KG1 (cell line): ENCODE results near the gene SLC25A26.

Experiments
- DNase-seq: peaks from one replicate; lab custom pipeline; 2025; lab: John Stamatoyannopoulos, UW

SLC25A26 gene

DNA sequence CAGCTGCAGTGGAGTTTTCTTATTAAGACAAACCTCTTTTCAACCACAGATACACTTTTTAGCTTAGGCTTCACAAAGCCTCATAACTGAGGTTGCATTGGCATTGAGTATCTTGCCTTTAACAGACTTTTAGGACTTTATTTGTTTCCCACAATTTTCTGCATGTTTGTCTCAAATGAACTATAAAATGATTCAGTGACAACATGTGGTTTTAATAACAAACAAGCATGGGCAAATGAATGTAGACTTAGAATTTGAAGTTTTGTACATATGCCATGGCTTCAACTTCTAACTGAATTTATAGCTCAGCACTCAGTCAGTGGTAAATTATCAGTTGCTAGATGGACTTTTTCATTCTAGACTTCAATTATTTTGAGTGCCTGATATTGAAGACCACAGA, 101.6 kb downstream of the SLC25A26 start:
- DNase-seq = no peak

DNA sequence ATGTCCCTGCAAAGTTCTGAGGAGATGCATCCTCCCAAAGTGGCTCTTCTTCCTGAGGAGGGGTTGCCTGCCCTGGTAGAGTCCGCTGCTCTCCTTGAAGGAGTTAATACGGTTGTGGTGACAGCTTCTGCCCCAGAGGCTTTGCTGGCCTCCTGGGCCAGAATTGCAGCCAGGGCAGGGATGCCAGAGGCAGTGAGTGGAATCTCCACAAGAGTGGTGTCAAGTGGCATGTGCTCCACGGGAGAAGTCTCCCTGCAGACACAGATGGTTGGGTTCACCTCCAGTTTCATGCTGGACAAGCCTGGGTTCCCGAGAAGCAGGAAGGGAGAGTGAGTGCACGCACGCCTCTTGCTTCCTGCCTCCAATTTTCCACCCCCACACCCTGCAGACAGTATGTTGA, 105.5 kb downstream of the SLC25A26 start:
- no peak for DNase-seq

DNA sequence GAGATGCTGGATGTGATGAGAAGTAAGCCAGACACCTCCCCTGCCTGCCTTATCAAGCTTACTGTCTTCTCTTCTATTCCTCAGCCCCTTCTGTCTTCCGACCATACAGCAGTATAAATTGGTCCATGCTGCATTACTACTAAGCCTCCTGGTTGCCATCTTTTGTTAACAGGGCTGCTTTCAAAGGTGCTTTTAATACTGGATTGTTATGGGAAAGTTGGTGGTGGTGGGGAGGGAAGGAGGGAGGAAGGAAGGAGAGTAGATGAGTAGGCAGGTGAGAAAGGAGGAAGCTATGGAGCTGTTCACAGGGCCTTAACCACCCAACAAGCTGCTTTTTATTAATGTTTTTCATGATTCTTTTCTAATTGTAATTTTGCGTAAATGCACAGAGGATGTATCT, 114.9 kb downstream of the SLC25A26 start:
- no peak for DNase-seq

DNA sequence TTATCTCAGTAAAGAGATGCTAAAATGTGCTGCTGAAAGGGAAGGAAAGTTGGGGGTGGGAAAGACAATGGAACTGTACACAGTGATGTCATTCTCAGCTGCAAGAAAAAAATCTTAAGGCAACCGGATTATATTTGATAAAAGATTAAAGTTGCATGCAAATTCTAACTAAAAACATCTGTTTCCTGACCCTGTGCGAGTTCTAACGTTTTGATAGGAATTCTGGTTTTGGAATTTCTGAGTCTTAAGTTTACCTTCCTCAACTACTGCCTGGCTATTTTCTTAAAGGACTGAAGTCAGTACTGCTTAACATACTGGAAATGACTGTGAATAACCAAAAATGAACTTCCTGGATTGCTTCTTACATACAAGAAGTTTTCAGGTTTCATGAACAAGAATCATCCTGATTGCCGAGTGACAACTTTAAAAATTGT, 115.5 kb downstream of the SLC25A26 start:
- DNase-seq = no peak

DNA sequence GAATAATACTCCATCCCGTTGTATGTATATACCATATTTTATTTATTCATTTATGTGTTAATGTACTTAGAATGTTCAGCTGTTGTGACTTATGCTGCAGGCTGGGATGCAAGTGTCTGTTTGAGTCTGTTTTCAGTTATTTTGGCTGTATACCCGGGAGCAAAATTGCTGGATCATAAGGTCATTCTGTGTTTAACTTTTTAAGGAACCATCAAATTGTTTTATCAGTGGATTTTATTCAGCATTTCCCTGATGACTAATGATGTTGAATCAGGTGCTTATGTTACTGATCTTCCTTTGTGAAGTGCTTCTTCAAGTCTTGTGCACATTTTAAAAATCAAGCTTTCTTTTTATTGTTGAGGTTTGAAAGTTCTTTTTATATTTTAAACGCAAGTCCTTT, 118.1 kb downstream of the SLC25A26 start:
- no peak for DNase-seq

DNA sequence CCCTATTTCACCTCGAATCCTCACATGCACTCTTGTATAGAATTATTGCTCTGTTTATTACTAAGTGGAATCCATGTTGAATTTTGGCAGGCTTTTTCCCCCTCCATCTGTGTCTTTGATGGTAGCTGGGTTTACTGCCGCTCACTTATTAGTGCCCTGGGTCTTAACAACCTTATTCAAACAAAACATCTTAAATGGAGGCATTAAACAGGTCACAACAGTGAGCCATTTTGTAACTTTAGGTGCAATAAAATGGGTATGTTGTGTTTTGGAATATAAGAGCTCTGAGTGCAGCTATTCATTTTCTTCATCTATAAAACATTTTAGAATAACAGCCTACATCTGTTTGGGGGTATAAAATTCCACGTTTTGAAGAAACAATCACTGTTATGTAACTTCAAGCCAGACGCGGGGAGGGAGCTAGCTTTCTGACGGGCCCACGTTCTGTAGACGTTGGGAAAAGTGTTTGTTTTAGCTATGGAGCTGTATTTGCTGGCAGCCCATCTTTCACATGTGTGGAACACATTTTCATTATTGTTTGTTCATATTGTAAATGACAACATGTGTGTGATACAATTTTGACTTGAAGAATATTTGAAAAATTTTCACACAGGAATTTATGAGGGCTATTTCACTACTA, 122.0 kb downstream of the SLC25A26 start:
- DNase-seq = no peak

DNA sequence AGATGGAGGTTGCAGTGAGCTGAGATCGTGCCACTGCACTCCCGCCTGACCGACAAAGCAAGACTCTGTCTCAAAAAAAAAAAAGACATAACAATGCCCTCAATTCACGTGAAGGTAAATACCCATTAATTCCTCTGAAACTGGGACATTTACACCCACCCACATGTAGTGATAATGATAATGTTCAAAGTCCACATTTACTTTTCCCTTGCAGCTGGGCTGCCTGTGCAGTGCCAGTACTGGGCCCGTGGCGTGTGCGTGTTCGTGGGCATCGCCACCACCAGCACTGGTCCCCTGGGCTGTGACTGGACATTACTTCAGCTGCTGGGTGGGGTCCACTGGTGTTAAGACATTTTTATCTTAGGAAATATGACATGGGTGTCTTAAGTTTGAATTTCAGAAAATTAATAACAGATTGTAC, 123.6 kb downstream of the SLC25A26 start:
- no peak for DNase-seq

DNA sequence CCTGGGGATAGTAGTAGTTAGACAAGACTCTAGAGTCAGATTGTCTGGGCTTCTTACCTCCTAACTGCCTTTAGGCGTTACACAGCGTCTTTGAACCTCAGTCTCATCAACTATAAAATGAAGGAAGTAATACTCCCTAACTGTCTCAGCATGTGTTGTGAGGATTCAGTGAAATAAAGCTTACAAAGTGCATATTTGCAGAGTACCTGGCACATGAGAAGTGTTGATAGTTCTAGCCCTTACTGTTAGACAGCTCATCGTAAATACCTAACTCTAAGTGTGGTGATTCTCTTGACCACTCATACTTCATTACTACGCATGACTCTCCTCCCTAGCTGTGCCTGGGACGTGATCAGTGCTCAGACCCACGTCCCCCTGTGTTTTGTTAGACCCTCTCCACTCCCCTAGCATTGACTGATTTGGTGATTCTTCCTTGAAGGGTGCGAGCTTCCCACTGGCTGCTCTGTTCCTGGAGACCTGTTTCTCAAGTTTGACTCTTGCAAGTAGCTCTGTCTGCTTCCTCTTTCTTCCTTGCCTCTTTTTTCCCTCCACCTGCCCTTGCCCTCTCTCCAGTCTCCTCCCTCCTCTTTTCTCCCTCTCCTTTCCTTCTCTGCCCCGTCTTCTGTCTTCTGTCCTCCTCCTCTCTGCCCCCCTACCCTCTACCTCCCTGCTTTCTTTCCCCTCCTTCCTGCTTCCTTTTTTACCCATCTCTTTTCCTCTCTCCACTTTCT, 124.2 kb downstream of the SLC25A26 start:
- no peak for DNase-seq

DNA sequence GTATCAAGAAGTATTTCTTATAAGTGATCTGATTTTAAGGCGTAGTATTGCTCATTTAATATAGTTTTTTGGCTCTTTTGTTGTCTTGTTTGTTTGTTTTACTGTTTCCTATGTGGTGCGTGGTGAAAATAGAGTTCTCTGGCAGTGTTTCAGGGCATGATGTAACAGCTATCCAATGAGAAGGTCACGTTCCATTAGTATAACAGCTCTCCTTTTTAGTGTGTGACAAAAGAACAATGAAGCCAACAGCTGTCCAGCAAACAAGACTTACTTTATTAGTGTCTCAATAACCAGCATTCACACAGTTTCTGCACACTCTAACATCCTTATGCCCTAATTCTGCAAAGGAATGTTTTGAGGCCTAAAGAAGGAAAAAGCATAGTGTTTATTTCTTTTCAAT, 127.9 kb downstream of the SLC25A26 start:
- DNase-seq = no peak

DNA sequence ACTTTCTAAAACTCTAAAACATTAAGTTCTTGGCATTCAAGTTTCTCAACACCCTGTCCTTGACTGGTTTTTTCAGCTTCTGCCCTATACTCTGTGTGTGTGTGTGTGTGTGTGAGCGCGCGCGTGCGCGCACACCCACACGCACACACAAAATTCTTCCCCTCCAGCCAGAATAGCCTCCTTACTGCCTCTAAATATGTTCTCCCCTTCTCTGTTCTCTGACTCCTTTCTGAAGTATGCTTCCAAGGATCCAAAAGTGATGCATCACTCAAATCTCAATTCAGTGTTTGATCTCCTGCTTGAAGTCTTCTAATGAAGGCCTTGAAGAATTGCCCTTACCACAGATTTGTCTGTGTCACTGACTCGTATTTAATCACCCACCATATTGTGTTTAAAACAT, 129.8 kb downstream of the SLC25A26 start:
- DNase-seq = no peak

DNA sequence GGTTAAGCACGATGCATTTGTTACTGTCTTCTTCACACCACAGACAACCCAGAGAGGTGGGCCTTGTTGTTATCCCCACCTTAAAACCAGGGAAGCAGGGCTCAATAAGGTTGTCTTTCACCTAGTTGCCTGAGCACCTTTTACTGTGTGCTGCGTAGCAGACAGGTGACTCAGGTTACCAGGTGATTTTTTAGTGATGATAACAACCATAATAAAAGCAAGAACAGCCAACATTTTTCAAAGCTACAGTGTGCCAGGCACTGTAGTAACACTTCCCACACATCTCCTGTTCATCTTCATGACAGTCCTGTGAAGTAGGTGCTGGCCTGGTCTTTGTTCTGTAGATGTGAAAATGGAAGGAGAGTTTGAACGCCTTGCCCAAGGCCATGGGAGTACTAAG, 132.2 kb downstream of the SLC25A26 start:
- DNase-seq = no peak

DNA sequence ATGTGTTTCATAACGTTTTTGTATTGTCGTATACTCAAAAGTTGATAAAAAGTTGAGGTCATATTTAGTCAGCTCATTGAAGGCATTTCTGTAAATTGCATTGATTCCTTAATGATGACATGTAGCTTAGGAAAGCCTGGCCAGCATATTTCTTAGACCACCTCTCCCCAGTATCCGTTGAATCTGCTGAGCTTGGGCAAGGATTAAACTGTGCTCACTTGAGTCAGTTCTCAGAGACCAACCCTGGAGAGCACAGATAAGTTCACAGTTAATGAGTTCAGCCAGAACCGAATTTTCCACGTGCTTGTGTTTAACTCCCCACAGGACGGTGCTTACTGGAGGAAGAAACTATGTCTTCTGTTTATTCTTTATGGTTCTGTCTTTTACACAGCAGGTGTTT, 132.7 kb downstream of the SLC25A26 start:
- no peak for DNase-seq

DNA sequence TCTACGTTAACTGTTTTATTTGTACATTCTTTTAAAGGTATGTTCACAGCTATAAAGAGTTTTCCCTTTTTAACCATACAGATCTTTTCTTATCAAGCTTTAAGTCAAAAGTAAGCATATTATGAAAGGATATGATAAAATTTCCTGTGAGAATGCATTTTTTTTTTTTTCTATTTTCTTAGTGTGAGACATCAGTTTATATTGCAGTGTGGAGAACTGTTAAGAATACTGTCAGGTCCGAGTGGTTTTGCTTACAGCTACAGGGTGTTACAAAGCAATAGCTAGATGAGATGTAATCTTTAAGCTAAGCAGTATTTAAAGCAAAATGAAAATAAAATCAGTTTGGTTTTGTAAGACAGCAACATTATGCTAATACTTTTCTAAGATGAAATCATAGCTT, 133.2 kb downstream of the SLC25A26 start:
- no peak for DNase-seq

DNA sequence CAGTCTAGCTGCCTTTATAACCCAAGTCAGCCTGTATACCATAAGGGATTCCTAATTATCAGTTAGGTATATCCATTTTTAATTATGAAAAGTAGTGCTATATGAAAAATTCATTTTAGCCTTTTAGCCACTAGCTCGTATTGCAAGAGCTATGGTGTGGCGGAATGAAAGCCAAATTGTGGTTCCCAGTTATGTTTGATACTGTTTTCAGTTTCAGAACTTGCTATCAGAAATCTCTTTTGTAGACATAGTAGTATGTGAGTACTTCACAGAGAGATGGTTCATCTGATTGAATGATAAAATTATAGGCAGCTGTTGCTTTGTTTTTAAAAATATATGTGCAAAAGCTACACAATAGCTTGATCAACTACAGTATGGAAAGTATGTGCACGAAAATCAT, 134.6 kb downstream of the SLC25A26 start:
- no peak for DNase-seq

DNA sequence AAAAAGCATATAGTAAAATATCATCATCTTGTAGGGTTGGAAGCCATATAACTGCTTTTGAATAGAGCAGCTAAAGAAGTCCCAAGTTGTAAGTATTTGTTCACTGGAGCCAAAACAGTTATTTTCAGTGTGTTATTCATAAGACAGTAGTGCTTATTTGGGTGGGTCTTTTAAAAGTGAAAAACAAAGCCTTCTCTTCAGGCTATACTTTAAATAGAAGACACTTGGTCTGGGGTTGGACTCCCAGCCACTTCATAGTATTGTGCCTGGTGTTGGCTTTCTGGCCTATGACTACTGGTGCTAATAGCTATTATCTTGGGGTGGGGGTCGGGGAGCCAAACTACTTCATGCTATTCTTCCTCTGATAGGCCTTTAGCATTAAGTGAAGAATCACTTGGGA, 135.2 kb downstream of the SLC25A26 start:
- no peak for DNase-seq

DNA sequence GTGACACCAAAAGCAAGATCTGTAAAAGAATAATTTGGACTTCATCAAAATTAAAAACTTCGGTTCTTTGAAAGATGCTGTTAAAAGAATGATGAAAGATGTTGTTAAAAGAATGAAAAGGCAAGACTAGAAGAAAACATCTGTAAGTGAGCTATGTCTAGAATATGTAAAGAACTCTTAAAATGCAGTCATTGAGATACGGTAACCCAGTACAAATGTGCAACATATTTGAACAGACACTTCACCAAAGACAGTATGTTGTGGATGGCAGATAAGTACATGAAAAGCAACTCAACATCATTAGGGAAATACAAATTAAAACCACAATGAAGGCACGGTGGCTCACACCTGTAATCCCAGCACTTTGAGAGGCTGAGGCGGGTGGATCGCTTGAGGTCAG, 140.6 kb downstream of the SLC25A26 start:
- no peak for DNase-seq

DNA sequence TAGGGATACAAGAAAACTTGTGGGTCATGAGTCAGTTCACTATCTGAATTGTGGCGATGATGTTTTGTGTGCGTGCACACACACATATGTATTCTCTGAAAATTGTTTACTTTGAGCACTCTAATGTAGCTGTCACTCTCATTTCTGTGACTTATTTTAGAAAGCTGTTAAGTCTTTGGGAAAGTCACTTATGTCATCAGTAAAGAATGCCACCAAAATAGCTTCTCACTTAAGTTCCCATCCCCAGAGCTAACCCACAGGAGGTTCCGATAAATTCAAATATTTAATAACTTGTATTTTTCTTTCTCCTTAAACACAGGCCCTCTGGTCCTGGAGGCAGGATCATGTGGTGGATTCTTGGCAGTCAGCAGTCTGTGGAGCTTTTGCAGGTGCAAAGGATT, 141.7 kb downstream of the SLC25A26 start:
- no peak for DNase-seq

DNA sequence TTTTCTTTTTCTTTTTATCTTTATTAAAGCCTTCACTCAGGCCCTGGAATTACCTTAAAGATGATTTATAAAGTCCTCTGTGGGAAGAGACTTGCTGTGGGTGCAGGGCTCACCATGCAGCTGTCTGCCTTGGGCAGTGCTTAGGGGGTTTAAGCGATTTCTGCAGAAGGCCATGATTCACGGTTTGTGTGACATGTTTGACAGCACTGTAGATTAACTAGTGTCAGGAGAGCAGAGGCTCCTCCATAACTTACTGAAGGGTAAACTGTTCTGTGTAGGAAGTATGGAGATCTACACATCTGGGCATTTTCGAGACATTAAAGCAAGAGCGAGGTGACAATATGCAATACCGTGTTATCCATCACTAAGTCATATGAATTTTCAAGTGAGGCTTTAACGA, 142.3 kb downstream of the SLC25A26 start:
- DNase-seq = no peak

DNA sequence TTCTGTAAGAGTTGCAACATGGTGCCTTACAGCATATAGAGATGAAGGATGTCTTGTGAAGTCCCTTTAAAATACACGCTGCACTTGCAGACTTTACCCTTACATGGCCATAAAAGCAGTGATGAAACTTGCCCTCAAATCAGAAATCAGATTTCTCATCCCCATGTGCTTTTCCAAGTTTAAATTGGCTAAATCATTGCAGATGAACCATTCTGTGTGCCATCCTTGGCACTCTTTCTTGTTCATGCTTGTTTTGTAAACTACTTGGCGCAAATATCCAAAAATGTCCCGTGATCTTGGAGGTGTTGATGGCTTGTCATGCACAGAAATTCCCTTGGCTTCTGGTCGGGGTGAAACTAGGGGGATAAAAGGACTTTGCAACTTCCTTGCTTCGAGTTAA, 144.3 kb downstream of the SLC25A26 start:
- no peak for DNase-seq

DNA sequence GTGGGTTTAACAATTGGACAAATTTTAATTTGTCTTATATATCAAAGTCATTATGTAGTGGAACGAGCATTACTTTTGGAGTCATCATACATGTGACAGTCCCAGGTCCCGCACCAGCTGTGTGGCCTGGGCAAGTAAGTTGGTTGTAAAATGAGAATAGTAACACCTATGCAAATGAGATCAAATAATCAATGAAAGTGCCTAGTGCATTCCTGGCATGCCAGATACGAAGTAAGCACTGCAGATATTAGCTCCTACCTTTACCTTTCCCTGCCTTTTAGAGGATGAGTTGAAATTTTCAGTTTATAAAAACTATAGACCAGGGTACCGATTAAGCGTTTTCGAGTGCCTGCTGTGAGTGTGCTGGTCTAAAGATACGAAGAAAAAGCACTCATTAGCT, 145.9 kb downstream of the SLC25A26 start:
- DNase-seq = no peak

DNA sequence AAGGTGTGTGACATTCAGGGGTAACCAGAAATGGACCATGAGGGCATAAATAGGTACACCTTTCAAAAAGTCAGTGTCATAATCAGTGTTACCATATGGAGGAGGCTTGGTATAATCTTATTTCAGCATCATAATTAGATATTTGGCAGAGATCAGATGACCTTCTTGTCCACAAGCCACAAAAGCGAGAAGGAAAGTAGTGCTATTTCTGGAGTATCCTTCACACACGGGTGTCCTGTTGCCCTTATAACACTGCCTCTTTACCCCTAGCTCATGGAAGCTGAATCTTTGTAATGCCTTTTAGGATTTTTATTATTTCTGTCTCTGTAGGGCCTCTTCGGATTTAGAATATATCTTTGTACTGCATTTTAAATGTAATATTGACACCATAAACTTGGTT, 147.2 kb downstream of the SLC25A26 start:
- DNase-seq = no peak

DNA sequence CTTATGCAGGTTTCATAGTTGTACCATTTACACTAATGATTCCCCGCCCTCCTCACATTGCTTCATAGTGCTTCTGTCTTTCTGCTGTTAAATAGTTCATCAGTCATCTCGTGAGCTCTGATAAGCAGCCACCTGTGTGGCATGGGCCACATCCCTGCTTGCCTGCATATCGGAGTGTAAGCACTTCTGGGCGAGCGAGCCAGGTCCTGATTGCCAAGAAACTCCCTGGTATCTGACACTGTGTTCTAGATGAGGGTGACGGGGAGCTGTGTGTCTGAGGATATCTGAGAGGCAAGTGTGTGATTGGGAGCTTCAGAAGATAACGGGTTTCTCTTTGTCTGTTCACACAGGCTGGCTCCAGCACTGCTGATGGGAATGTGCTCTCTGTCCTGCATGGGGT, 149.4 kb downstream of the SLC25A26 start:
- no peak for DNase-seq

DNA sequence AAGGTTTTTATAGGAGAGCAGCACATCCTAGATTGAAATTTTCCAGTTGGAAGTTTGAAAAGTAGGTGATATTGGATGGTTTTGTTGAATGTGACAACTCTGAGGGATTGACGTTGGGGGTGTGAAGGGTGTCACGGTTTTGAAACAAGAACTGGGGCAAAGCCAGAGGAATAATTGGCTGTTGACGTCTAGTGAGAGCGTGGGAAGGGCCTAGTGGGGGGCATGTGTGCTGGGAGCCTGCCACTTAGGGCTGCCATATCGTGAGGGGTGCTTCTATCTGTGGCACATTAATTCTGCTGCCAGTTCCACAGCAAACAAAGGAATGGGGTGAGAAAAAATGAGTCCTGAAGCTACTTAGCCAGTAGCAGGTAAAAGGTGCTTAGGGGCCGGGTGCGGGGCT, 150.6 kb downstream of the SLC25A26 start:
- DNase-seq = no peak
